HEK293 (cell line): ENCODE data around the gene NMNAT2.

Experiments used
- CTCF ChIA-PET: fragments of 350-600 bp; formaldehyde crosslinking; extraction: SDS; loops from one replicate; lab custom pipeline; 2021; ENCODE audit warnings: antibody characterized with exemption; lab: Yijun Ruan, JAX
- POLR2A ChIA-PET: fragments of 300-600 bp; formaldehyde crosslinking; extraction: SDS; loops from one replicate; lab custom pipeline; 2020; ENCODE audit warnings: antibody characterized with exemption, inconsistent platforms; lab: Yijun Ruan, JAX
- H3K27ac ChIP-seq: fragments of 200-500 bp; sonication (Bioruptor generic); 2 replicates; pipeline ENCODE4 v1.5.1; 2014; ENCODE audit warnings: low read depth, low read length, control low read depth, inconsistent platforms; ENCODE audit errors: extremely low read depth
- H3K36me3 ChIP-seq, 2 experiments: fragments of 200-500 bp in 1 of 2; sonication (Bioruptor generic) in 1 of 2; 1 replicate in 1 of 2; 2 replicates in 1 of 2; pipeline ENCODE4 v1.5.1; 2014 to 2017; ENCODE audit warnings: inconsistent platforms in 2 of 2, low read length in 2 of 2; ENCODE audit not compliant: control insufficient read depth in 2 of 2, insufficient read depth in 1 of 2
- H3K4me1 ChIP-seq: fragments of 200-500 bp; sonication (Bioruptor generic); 2 replicates; pipeline ENCODE4 v1.5.1; 2014; ENCODE audit warnings: mild to moderate bottlenecking, low read length, inconsistent platforms; ENCODE audit not compliant: control insufficient read depth, insufficient read depth
- H3K4me3 ChIP-seq: 2 replicates; pipeline ENCODE4 v1.5.1; 2011; ENCODE audit warnings: low read depth, mild to moderate bottlenecking, control low read depth, low read length, moderate library complexity
- H3K9me3 ChIP-seq: fragments of 200-500 bp; sonication (Bioruptor generic); 2 replicates; pipeline ENCODE4 v1.5.1; 2014; ENCODE audit warnings: low read depth, low read length, inconsistent platforms; ENCODE audit not compliant: control insufficient read depth, insufficient read depth
- BCL6B ChIP-seq: fragments of 450-650 bp; formaldehyde crosslinking; IDR thresholded peaks from 2 replicates; pipeline ENCODE4 v1.5.1; 2017; ENCODE audit warnings: missing biosample characterization, missing genetic modification characterization
- GLIS1 ChIP-seq: fragments of 450-650 bp; formaldehyde crosslinking; IDR thresholded peaks from 2 replicates; pipeline ENCODE4 v1.5.1; 2016; ENCODE audit warnings: missing biosample characterization, missing genetic modification characterization
- HOXA7 ChIP-seq: sonication (generic); formaldehyde crosslinking; IDR thresholded peaks from 2 replicates; pipeline ENCODE4 v1.8.1; 2022; ENCODE audit warnings: missing genetic modification reagents, borderline replicate concordance
- KLF10 ChIP-seq: fragments of 450-650 bp; IDR thresholded peaks from 2 replicates; pipeline ENCODE4 v1.5.1; 2018; ENCODE audit warnings: missing biosample characterization, mild to moderate bottlenecking, missing genetic modification characterization
- KLF9 ChIP-seq: fragments of 450-650 bp; formaldehyde crosslinking; IDR thresholded peaks from 2 replicates; pipeline ENCODE4 v1.5.1; 2016; ENCODE audit warnings: missing biosample characterization, missing genetic modification characterization, low read depth
- MYNN ChIP-seq: fragments of 450-650 bp; formaldehyde crosslinking; IDR thresholded peaks from 2 replicates; pipeline ENCODE4 v1.5.1; 2016; ENCODE audit warnings: missing biosample characterization, missing genetic modification characterization, borderline replicate concordance
- OVOL3 ChIP-seq: fragments of 450-650 bp; formaldehyde crosslinking; IDR thresholded peaks from 2 replicates; pipeline ENCODE4 v1.5.1; 2016; ENCODE audit warnings: missing biosample characterization, missing genetic modification characterization
- RBAK ChIP-seq: fragments of 450-650 bp; formaldehyde crosslinking; IDR thresholded peaks from 2 replicates; pipeline ENCODE4 v1.5.1; 2016; ENCODE audit warnings: missing biosample characterization, missing genetic modification characterization
- SALL2 ChIP-seq: fragments of 450-650 bp; formaldehyde crosslinking; IDR thresholded peaks from 2 replicates; pipeline ENCODE4 v1.5.0; 2017; ENCODE audit warnings: missing biosample characterization, mild to moderate bottlenecking, missing genetic modification characterization, borderline replicate concordance
- YY2 ChIP-seq: fragments of 450-650 bp; formaldehyde crosslinking; IDR thresholded peaks from 2 replicates; pipeline ENCODE4 v1.5.1; 2016; ENCODE audit warnings: missing biosample characterization, missing genetic modification characterization
- ZBTB10 ChIP-seq: fragments of 450-650 bp; formaldehyde crosslinking; IDR thresholded peaks from 2 replicates; pipeline ENCODE4 v1.5.1; 2016; ENCODE audit warnings: missing biosample characterization, missing genetic modification characterization
- ZBTB20 ChIP-seq: fragments of 450-650 bp; formaldehyde crosslinking; IDR thresholded peaks from 2 replicates; pipeline ENCODE4 v1.5.1; 2016; ENCODE audit warnings: missing biosample characterization, missing genetic modification characterization
- ZBTB48 ChIP-seq: fragments of 450-650 bp; formaldehyde crosslinking; IDR thresholded peaks from 2 replicates; pipeline ENCODE4 v1.5.1; 2016; ENCODE audit warnings: missing biosample characterization, missing genetic modification characterization
- ZBTB7A ChIP-seq: fragments of 450-650 bp; formaldehyde crosslinking; IDR thresholded peaks from 2 replicates; pipeline ENCODE4 v1.5.1; 2016; ENCODE audit warnings: low read depth, missing biosample characterization, missing genetic modification characterization
- ZNF10 ChIP-seq: fragments of 450-650 bp; formaldehyde crosslinking; IDR thresholded peaks from 2 replicates; pipeline ENCODE4 v1.5.1; 2017; ENCODE audit warnings: missing biosample characterization, missing genetic modification characterization
- ZNF19 ChIP-seq: fragments of 450-650 bp; formaldehyde crosslinking; IDR thresholded peaks from 2 replicates; pipeline ENCODE4; 2016; ENCODE audit warnings: missing biosample characterization, missing genetic modification characterization, low read depth
- ZNF2 ChIP-seq: fragments of 450-650 bp; formaldehyde crosslinking; IDR thresholded peaks from 2 replicates; pipeline ENCODE4 v1.5.1; 2016; ENCODE audit warnings: missing biosample characterization, missing genetic modification characterization
- ZNF292 ChIP-seq: fragments of 450-650 bp; formaldehyde crosslinking; IDR thresholded peaks from 2 replicates; pipeline ENCODE4 v1.5.1; 2016; ENCODE audit warnings: low read depth, missing biosample characterization, missing genetic modification characterization, borderline replicate concordance
- ZNF335 ChIP-seq: fragments of 450-650 bp; formaldehyde crosslinking; conservative IDR thresholded peaks from 2 replicates; pipeline ENCODE4 v1.5.1; 2016; ENCODE audit warnings: missing biosample characterization, missing genetic modification characterization
- ZNF366 ChIP-seq: fragments of 450-650 bp; formaldehyde crosslinking; conservative IDR thresholded peaks from 2 replicates; pipeline ENCODE4 v1.5.1; 2016; ENCODE audit warnings: missing biosample characterization, missing genetic modification characterization
- ZNF394 ChIP-seq: fragments of 450-650 bp; formaldehyde crosslinking; IDR thresholded peaks from 2 replicates; pipeline ENCODE4 v1.5.1; 2016; ENCODE audit warnings: missing biosample characterization, missing genetic modification characterization, mild to moderate bottlenecking, moderate library complexity, borderline replicate concordance
- ZNF585B ChIP-seq: fragments of 450-650 bp; formaldehyde crosslinking; IDR thresholded peaks from 2 replicates; pipeline ENCODE4 v1.5.1; 2016; ENCODE audit warnings: missing biosample characterization, missing genetic modification characterization
- ZNF654 ChIP-seq: fragments of 450-650 bp; formaldehyde crosslinking; IDR thresholded peaks from 2 replicates; pipeline ENCODE4 v1.5.1; 2016; ENCODE audit warnings: low read depth, missing biosample characterization, missing genetic modification characterization
- ZNF658 ChIP-seq: fragments of 450-650 bp; formaldehyde crosslinking; IDR thresholded peaks from 2 replicates; pipeline ENCODE4; 2016; ENCODE audit warnings: missing biosample characterization, missing genetic modification characterization
- ZNF670 ChIP-seq: fragments of 450-650 bp; formaldehyde crosslinking; IDR thresholded peaks from 2 replicates; pipeline ENCODE4 v1.5.1; 2016; ENCODE audit warnings: missing biosample characterization, missing genetic modification characterization, low read depth
- ZNF692 ChIP-seq: fragments of 450-650 bp; formaldehyde crosslinking; IDR thresholded peaks from 2 replicates; pipeline ENCODE4 v1.5.1; 2016; ENCODE audit warnings: missing biosample characterization, missing genetic modification characterization
- ZNF704 ChIP-seq: fragments of 450-650 bp; formaldehyde crosslinking; IDR thresholded peaks from 2 replicates; pipeline ENCODE4 v1.5.1; 2016; ENCODE audit warnings: missing biosample characterization, missing genetic modification characterization
- ZNF747 ChIP-seq: fragments of 450-650 bp; formaldehyde crosslinking; IDR thresholded peaks from 2 replicates; pipeline ENCODE4 v1.5.1; 2016; ENCODE audit warnings: missing biosample characterization, missing genetic modification characterization

The NMNAT2 gene

GRCh38 chr1:183327434-183328290 is 90.5 kb downstream of the NMNAT2 start:
- H3K36me3 ChIP-seq, result no peaks in the 10 kb centered on the region
- no peak for TF ChIP-seq ZNF585B (tag by site-specific recombination)
- no peak for TF ChIP-seq BCL6B
- TF ChIP-seq ZBTB48 (tag by site-specific recombination), result no peak
- TF ChIP-seq ZNF747 (tag by site-specific recombination), result no peak
- TF ChIP-seq ZNF335 (tag by site-specific recombination), result no peak
- TF ChIP-seq ZBTB7A, result no peak
- TF ChIP-seq SALL2 (tag by site-specific recombination), result no peak
- no peak for TF ChIP-seq MYNN (tag by site-specific recombination)
- TF ChIP-seq ZBTB10 (tag by site-specific recombination), result no peak
- no peak for TF ChIP-seq ZNF2 (tag by site-specific recombination)
- TF ChIP-seq ZNF658, result no peak
- no peak for TF ChIP-seq ZNF394 (tag by site-specific recombination)
- TF ChIP-seq, all 188 proteins: peak for 0
- Histone ChIP-seq H3K4me3 (no peak overlapping the region), H3K4me1 (no peaks in the 10 kb centered on the region), H3K27ac (no peak overlapping the region), H3K9me3 (no peaks in the 10 kb centered on the region)
- POLR2A ChIA-PET, result no interaction called here
- CTCF ChIA-PET, result interaction anchor here (0.6 kb wide), 1 partner anchor 16 kb away, joined by 5 read pairs; no protein-coding TSS in a partner anchor

- H3K4me1 ChIP-seq, result no peaks in the 10 kb centered on the region
- POLR2A ChIA-PET, result interaction anchor here (1.3 kb wide), 1 partner anchor 10 kb away, joined by 3 read pairs; no protein-coding TSS in a partner anchor
- CTCF ChIA-PET, result interaction anchor here (1.0 kb wide), 1 partner anchor 89 kb away, joined by 3 read pairs; no protein-coding TSS in a partner anchor
- no peaks in the 10 kb centered on the region for H3K9me3 ChIP-seq
- H3K27ac ChIP-seq, result no peak overlapping the region
- H3K4me3 ChIP-seq, result no peak overlapping the region
- H3K36me3 ChIP-seq, result no peaks in the 10 kb centered on the region
- TF ChIP-seq ZNF670 (tag by site-specific recombination) (no peak), KLF9 (tag by site-specific recombination) (no peak), ZNF366 (tag by site-specific recombination) (no peak), OVOL3 (tag by site-specific recombination) (no peak), YY2 (tag by site-specific recombination) (no peak), HOXA7 (CRISPR knock-in tag) (no peak), KLF10 (tag by site-specific recombination) (no peak), GLIS1 (tag by site-specific recombination) (0 out of 2 replicates have a peak, but pooled peaks have one; percentile 22), ZNF704 (tag by site-specific recombination) (no peak), ZNF292 (tag by site-specific recombination) (no peak), ZNF654 (no peak), RBAK (tag by site-specific recombination) (no peak), ZNF10 (tag by site-specific recombination) (no peak), ZNF585B (tag by site-specific recombination) (no peak), ZNF692 (tag by site-specific recombination) (peak; percentile 74), ZNF19 (no peak), ZBTB20 (tag by site-specific recombination) (no peak)
Measured at GRCh38 chr1:183323849-183324683, 94.1 kb downstream of the NMNAT2 start.
